ENCODE data around the gene FANCE. TPM values are rescaled to one million over a fixed set of nuclear protein-coding genes. Genes with fewer than 3 reads are reported as not detected.

The FANCE gene
- total and polyA plus RNA-seq, 9 of the 15 experiments (the other 6 are each of a cell fraction or from before 2014, with no cell fraction given) = 5.7 to 30.2 (median 17.0) TPM

DNA sequence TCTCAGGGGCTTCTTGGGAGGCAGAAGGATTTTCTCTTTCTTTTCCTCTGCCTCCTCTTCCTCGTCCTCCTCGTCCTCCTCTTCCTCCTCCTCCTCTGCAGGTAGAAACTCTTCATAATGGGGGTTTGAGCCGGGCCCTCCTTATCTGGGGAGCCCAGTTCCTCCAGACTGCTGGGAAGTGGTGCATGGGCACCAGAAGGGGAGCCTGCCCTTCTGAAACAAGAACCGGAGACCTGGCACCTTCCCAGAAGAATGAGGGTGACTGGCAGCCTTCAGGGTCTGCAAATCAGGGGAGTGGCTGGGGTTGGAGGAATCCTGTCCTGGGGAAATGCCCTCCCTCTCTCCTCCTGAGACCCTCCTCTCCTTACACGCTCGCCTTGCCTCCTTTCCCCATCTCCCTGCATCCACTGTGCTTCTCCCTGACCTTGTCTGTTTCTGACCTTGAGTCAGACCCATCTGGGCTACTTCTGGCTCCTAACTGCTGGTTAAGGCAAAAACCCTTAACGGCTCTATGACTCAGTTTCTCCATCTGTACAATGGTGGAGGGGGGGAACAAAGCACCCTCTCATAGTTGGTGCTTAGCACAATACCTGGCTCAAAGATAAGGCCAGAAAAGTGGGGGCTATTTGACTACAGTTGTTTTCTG lies 58.9 kb downstream of the FANCE start (continued):
- TF ChIP-seq U2AF2 (optimal IDR thresholded peaks at IDR 0.05; ENCODE audit: low read depth, low read length) (no peak), ZNF507 (tag; conservative IDR thresholded peaks at IDR 0.05) (no peak), ARHGAP35 (IDR thresholded peaks at IDR 0.05; ENCODE audit: partially characterized antibody) (no peak), RB1 (IDR thresholded peaks at IDR 0.05; ENCODE audit: low read depth) (no peak), TEAD2 (tag; IDR thresholded peaks at IDR 0.05) (no peak), FOXK2 (conservative IDR thresholded peaks at IDR 0.05 in 1 of 2, IDR thresholded peaks at IDR 0.05 in 1 of 2; ENCODE audit: low read depth in 2 of 2) (no peak), NCOA4 (IDR thresholded peaks at IDR 0.05; ENCODE audit: partially characterized antibody) (no peak), GTF2A2 (tag; IDR thresholded peaks at IDR 0.05) (no peak)
- TF ChIP-seq, protein P1, sequence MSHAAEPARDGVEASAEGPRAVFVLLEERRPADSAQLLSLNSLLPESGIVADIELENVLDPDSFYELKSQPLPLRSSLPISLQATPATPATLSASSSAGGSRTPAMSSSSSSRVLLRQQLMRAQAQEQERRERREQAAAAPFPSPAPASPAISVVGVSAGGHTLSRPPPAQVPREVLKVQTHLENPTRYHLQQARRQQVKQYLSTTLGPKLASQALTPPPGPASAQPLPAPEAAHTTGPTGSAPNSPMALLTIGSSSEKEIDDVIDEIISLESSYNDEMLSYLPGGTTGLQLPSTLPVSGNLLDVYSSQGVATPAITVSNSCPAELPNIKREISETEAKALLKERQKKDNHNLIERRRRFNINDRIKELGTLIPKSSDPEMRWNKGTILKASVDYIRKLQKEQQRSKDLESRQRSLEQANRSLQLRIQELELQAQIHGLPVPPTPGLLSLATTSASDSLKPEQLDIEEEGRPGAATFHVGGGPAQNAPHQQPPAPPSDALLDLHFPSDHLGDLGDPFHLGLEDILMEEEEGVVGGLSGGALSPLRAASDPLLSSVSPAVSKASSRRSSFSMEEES (CRISPR knock-in tag; IDR thresholded peaks at IDR 0.05) = no peak

DNA sequence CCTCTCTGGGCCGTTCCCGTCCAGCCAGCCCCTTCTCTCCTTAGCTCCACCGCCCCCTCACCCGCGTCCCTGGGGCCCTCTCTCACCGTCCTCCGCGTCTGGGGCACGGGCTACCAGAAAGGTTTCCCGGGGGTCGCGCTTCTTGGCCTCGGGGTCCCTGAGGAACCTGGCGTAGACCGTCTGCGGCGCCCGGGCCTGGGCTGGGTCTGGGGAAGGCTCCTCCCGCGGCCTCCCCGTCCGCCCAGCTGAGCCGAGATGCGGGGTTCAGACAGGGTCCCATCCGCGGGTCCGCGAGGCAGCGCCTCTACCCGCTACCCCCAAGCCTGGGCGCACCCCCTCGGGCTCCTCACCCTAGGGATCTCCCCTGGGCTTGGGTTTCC lies 59.4 kb downstream of the FANCE start:
- Histone ChIP-seq H3K4me3 (no peak overlapping the region), H3K9ac (ENCODE audit: insufficient read depth in 1 of 2, low read depth in 2 of 2, low read length in 2 of 2) (peak overlapping the region in 1 of 2 experiments; percentile 39; a peak in 1 of 4 replicates), H3K4me1 (replicated peaks in 1 of 2; ENCODE audit: control insufficient read depth in 2 of 2, insufficient read depth in 2 of 2, low read length in 2 of 2) (peaks cover 0 to 5% of the 10 kb centered on the region in 2 experiments; a peak in 1 of 5 replicates), H3K27ac (ENCODE audit: extremely low read depth, low read depth, low read length) (no peak overlapping the region), H2AFZ (ENCODE audit: low read depth, low read length) (no peak overlapping the region), H3K79me2 (ENCODE audit: control insufficient read depth, insufficient read depth, low read length) (no peaks in the 10 kb centered on the region), H3K36me3 (ENCODE audit: control insufficient read depth, insufficient read depth, low read length) (no peaks in the 10 kb centered on the region), H3K4me2 (ENCODE audit: insufficient read depth, low read length) (no peak overlapping the region), H3K27me3 (ENCODE audit: control insufficient read depth in 2 of 2, insufficient read depth in 2 of 2, low read length in 2 of 2) (peaks cover 33 to 54% of the 10 kb centered on the region in 2 experiments), H4K20me1 (replicated peaks; ENCODE audit: control insufficient read depth, insufficient read depth, low read length) (peaks cover 7% of the 10 kb centered on the region; the same call in 1 of the 2 replicates), H3K9me3 (replicated peaks; ENCODE audit: control insufficient read depth, insufficient read depth, low read depth, low read length) (no peaks in the 10 kb centered on the region), H3K9me1 (ENCODE audit: control insufficient read depth, insufficient read depth, low read length) (no peaks in the 10 kb centered on the region)
- CTCF ChIA-PET (ENCODE audit: low intra/inter-chr PET ratio) = no interaction called here
- in situ Hi-C loops (cut with MboI) (no loop called here), intact Hi-C loops (cut with micrococcal nuclease) (no loop called here)
- POLR2A ChIA-PET = interaction anchor here (0.5 kb wide), 1 partner anchor 240 kb away, joined by 4 read pairs; no protein-coding TSS in a partner anchor
- TF ChIP-seq U2AF1 (optimal IDR thresholded peaks at IDR 0.05; ENCODE audit: low read depth, low read length) (no peak), ZNF696 (CRISPR knock-in tag; conservative IDR thresholded peaks at IDR 0.05) (no peak), PCBP1 (IDR thresholded peaks at IDR 0.05; ENCODE audit: low read depth, low read length, poor library complexity, severe bottlenecking) (peak; percentile 37)
- DNase-seq (ENCODE audit: extremely low read depth in 1 of 4, low spot score in 3 of 4) (no peak), FAIRE-seq (no peak), ATAC-seq (no peak)
- no TSS peak for BruUV-seq (replicated peaks)
- WGBS (ENCODE audit: insufficient coverage, low coverage, missing lambda C conversion rate) = 20% methylated on average over 25 of the region's 32 CpGs
